NK-92 treated with Interleukin-12 subunit alpha and Interleukin-12 subunit beta, amount 100 ng/mL, for 24 hours (cell line): ENCODE measurements around the gene DPYSL3.
"Not testable (repeated sequence)": the region's sequence is repeated elsewhere in the genome, so short reads cannot be mapped to it uniquely, and the experiment has no call there.

Source experiments
- DNase-seq: peaks from one replicate; lab custom pipeline; 2025; lab: John Stamatoyannopoulos, UW

Gene DPYSL3

DNA sequence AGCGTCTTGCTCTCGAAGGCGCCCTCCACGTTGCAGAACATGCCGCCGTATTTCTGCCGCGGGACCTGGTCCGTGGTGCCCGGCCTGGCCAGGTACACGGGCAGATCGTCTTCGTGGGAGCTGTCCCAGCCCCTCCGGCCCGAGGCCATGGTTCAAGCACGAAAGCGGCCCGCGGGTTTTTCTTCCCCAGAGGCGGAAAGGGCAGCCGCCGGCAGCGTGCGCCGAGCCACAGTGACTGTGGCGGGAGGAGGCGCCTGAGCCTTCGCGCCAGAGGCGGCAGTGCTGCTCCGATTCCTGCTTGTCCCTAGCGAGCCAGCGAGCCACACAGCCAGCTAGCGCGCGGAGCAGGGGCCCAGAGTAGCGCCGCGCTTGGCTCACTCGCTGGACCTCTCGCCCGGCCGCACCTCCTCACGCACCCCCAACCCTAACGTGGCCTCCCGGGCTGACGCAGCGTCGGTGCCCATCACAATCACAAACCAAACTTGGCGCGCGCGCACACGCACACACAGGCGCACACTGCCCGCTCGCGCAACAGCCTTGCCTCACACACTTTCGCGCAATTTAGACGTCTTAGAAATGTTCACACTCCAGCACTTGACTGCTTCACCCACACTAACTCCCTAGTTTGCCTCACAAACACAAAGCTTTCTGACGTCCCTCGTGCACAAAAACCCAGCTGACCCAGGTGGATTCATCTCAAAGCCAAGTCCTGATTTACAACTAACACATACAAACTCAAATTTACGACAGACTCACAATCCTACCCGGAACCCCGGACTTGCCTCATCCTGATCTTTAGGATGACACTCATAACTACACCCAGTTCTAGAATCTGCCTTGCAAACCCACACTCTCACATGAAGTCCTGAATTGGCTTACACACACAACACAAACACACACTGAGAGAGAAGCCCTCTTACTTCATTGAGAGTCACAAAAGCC, at the start of gene DPYSL3:
Gene DPYSL3 (minus strand): TSS at position 359 of the 942 bp plus-strand sequence. CDS start 210 bp downstream, at position 149.
- no peak for DNase-seq

DNA sequence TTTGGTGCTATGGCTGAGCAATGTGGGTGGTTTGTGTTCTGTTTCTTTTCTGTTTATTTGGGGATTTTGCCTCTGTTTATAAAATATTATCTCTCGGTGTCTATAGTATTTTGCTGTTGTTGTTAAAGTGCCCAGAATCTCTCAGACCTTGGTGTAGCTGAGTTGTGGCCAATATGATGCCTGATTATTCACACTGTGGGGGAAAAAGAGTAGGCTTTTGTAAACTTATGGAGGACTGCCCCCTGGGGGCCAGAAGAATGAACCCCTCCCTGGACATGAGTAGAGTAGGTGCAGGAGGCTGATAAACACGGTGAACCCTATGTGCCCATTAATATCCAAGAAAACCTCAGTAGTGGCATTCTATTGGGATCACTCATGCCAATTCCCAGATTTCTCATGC, 49.0 kb upstream of the DPYSL3 start:
- DNase-seq = no peak

DNA sequence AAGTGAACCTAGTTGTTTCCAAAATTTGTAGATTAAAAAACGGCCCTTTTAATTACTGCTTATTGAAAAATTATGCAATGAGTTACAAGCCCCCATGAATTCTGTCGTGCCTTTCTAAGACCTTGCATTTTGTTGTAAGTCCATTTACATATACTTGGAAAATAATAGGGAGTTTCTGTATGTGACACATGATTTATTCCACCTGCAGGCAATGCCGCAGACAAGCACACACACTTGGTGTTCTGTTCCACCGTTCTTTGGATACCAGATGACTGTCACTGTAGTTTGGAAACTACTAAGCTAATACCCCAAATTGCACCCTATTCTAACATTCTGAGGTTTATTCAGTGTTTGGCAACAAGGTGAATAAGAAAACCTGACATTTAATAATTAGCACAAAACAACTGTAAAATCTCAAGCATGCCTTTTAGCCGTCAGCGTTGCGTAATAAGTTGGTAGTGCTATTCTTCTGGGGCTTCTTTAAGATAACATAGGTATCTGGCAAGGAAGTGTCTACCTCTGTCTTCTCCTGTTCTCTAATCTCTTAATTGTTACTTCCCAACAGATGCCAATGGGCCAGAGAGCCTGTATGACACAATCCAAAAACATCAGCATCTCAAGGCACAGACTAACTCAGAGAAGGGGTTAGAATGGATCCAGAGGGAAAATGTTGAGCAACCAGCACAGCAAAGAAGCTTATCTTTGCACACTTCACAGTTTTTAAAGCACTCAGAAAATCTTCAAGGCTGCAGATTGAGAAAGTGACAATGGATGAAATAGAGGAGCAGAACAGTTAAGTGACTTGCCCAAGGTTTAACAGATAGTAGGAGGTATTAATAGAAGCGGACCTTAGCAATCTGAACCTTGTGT, 48.2 kb upstream of the DPYSL3 start:
- no peak for DNase-seq

DNA sequence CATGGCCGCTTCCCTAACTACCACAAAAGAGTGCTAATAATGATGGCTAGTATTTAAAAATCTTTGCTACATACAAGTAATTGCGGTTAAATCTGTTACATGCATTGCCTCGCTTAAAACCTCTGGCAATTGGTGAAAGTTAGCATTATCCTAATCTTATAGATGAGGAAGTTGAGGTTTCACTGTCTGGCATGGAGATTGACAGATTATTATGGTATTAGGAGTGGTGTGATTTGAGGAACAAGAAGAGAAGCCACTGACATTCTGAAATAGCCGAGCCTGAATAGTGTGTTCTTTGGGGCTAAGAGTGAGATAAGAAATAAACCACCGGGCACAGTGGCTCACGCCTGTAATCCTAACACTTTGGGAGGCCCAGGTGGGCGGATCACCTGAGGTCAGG, 45.3 kb upstream of the DPYSL3 start:
- DNase-seq = no peak

DNA sequence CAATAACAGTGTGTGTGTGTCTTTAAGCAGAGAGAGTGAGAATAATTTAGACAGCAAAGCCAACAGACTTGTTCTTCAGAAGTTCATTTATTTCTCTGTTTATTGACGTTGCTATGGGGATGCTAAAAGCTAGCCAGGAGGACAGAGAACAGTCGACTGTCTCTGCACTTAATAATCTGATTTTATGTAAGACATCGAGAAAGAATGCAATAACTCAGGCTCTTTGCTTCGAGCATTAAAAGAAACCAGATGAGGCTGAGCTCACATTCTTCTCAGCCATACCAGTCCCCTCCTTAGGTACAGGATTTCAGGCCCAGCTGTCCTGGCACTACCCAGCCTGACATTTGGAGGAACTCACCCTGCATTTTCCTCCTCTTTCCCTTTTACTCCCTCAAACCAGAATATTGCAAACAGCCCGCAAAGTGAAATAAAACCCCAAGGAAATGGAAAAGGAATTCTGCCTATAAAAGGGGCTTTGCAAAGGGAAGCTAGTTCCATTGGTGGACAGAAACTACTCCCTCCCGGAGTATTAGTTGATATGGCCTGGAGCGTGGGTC, 44.5 kb upstream of the DPYSL3 start:
- no peak for DNase-seq

DNA sequence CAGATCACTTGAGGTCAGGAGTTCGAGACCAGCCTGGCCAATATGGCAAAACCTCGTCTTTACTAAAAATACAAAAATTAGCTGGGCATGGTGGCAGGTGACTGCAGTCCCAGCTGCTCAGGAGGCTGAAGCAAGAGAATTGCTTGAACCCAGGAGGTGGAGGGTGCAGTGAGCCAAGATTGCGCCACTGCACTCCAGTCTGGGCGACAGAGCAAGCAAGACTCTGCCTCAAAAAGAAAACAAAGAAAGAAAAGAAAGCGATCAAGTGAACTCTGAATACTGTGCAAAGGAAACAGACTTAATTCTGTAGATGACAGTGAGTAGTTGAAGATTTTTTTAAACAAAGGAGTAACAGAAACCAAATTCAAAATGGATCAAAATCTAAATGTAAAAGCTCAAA, 43.9 kb upstream of the DPYSL3 start:
- DNase-seq = not testable (repeated sequence)

DNA sequence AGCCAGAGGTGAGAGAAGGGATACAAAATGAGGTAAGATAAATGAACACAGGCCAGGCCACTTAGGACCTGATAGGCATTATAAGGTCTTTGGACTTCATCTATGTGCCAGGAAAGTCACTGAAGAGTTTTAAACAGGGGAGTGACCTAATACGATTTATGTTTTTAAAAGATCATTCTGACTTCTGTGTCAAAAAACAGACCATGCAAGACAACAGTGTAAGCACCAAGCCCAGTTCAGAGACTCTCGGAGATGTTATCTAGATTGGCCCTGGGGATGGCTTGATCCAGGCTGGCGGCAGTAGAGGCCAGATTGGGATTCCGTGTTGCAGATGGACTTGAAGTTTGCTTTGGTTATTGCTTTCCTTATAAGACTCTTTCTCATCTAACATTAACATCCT, 43.0 kb upstream of the DPYSL3 start:
- DNase-seq = no peak

DNA sequence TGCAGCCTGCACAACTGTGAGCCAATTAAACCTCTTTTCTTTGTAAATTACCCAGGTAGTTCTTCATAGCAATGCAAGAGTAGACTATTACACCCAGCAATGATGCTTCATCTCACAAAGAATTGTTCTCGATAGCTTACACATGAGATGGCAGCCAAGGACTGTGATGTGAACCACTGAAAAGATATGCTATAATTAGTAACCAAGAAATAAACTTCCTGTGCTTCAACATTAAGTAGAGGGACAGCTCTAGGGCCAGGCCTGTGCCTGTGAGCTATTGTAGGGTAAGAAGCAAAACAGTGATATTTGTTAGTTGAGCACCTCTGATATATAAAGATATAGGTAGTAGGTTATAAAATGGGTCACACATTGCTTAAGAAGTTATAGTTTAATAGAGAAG, 41.8 kb upstream of the DPYSL3 start:
- no peak for DNase-seq

DNA sequence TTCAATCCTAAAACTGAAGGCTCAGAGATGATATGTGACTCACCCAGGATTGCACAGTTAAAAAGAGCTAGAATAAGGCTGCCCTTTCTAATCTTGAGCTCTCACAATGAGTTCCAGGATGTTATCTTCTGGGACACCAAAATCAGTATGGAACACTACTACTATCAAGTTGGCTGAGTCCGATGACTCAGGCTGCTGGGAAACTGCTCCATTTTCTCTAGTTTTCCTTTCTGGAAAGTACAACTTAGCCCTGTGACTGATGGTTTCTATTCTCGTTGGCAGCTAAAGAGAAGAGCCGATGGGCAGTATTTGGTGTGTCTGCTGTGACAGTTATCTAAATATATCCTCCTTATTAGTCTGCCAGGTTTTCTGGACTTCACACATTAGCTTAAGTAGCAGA, 37.9 kb upstream of the DPYSL3 start:
- DNase-seq = no peak

DNA sequence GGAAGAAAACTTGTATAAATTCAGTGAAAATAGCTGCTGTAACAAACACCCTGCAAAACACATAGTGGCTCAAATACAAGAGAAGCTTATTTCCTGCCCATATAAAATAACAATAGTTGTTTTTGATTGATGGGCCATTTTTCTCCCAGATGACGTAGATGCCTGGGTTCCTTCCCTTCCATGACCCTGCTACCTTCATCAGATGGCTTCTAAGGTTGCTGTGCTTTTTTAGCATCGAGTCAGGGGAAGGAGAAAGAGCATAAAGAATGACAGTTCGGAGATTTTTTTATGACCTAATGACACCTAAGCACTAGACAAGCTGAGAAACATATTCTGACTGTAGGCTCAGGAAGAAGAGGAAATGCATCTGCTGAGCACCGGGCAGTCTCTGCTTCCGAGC, 34.7 kb upstream of the DPYSL3 start:
- no peak for DNase-seq

DNA sequence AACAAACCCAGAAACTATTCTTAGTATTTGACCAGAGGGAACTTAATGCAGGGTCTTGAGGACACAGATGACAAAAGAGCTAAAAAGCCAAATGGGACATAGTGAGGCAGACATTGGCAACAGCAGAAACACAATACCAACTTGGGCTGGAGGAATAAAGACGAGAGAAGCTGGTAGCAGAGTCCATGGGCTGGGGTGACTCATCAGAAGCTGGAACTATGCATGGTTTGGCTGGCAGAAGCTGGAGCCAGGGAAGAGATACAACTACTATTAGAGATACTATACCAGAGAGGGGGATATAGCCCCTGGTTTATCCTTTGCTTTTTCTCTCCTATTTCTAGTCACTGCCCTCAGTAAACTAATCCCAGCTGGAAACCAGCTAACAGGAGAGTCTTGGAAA, 29.2 kb upstream of the DPYSL3 start:
- no peak for DNase-seq

DNA sequence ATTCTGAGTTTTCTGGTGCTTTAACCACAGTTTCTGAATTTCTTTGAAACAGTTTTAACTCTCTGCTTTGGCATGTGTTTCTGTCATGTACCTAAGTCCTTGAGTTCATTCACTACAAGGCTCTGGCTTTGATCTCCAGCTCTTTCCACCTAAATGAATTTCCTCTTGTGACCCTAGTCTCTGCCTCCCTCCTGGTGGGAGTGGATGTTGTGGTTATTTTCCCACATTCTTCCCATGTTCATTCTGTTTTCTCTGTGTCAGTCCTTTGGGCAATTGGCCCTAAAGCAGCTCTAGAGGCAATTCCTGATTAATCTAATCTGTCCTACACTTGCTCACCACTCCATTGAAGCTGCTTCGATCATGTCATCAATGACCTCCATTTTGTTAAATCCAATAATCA, 28.4 kb upstream of the DPYSL3 start:
- no peak for DNase-seq

DNA sequence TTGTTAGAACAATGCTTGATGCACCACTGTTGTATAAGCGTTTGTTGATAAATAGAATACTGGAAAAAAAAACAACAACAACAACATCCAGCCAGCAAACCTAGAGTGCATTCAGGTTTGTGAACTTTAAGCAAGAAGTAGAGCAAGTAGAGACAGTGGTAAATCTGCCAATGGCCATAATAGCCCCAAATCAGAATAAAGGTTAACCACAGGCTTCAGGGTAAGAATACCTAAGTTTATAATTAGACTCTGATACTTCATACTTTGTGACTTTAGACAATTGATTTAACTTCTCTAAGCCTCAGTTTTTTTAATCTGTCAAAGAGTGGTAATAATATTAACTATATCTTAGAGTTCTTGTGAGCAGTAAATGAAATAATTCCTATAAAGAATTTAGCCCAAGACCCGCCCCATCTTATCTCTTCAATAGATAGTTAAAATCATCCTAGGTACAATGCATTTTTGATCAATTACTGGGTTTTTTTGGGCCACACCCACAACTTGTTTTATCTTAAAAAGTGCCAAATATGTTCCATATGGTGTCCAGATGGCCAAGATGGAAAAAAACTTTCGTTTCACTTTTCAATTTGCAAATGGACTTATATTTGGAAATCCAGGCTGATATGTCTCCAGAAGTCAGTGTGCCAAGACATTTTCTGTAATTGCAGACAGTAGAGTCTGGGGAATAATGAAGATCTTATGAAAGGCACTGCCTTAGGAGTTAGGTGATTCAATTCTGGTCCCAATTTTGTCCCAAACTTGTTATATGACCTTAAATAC, 24.5 kb upstream of the DPYSL3 start:
- no peak for DNase-seq

DNA sequence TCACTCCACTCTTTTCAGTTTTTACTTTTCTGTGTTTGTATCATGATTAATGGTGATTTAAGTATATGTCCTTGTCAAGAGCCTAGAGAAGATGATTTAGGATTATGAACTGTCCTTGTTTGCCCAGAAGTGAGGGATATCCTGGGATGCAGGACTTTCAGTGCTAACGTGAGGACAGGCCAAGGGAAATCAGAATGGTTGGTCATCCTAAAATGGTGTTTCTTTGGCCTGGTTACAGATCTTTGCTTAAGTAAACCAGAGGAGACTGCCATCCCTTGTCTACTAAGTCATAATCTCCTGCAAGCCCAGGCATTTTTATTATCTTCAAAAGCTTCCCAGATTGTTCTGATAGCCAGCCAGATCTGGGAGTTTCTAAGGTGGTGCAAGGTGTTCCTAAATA, 22.3 kb upstream of the DPYSL3 start:
- no peak for DNase-seq

DNA sequence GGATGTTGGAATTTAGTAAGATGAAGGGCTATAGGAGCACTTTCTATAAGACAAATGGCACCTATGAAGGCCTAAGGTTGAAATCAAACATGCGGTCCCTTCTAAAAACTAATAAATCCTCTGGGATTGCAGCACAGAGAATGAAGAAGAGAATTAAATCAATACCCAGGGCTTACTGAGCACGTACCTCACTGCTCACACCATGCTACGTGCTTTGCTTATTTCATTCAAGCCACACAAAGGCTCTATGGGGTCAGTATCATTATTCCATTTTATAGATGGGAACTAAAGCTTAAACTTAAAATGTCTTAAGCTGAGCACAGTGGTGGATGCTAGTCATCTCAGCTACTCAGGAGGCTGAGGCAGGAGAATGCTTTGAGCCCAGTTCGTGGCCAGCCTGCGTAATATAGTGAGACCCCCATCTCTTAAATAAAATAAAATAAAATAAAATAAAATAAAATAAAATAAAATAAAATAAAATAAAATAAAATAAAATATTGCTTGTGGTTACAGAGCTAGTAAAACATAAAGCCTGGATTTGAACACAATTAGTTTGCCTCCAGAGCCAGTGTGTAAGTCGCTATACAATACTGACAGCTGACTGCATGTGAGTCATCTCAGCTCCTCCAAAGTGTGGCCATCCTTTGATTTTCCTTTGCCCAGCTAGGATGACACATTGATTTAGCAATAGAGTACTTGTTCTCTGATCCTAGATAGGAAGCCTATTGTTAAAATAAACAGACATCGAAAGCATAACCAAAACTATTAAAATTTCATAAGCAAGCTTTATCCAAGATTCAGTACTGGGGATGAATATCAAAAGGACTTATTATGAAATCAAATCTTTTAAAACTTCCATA, 20.9 kb upstream of the DPYSL3 start:
- no peak for DNase-seq

DNA sequence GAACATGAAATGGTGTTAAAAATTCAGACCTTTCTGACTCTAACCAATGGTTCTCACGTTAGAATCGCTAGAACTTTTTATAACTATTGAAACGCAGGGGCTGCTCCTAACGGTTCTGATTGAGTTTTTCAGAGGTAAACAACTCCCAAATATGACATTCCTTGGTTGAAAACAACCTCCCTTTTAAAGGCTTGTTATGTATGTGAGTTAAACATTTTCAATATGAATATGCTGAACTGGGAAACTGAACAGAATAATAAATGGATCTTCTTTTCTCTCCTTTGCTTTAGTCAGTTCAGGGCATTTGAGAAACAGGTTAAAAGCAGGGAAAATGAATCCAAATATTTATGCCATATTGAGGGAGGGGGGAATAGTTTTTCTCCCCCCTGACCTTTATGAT, 13.2 kb upstream of the DPYSL3 start:
- no peak for DNase-seq

DNA sequence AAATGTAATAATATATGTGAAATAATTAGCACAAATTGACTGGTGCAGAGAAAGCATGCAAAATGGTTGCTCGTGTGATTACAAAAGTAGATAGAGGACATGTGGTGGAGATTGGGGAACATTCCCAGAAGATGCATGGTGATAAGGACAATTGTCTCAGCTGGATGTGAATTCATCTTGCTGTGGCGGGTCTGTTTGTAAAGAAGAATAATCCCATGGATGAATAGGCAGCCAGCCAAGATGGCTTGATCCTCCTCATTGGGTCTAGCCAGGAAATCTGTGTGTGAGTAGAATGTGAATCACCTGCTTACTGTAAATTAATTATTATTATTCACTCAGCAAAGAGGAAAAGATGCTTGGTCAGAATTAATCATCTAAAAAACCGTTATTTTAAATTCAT, 12.6 kb upstream of the DPYSL3 start:
- DNase-seq = no peak

DNA sequence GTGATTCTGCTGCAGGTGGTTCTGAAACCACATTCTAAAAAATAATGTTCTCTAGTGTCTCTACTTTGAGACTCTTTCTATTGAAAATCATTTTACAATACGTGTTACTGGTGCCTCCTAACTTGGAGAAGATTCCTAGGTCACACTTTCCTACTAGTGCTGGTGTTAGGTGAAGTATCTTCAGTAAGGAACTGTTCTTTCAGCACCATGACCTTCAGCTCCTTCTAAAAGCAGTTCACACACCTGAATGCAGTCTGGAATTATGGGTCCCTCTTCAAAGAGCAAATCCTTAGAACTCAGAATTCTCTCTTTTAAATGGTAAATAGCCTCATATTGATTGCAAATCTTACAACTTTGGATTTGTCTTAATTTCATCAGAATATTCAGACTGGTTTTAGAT, 10.6 kb upstream of the DPYSL3 start:
- no peak for DNase-seq

DNA sequence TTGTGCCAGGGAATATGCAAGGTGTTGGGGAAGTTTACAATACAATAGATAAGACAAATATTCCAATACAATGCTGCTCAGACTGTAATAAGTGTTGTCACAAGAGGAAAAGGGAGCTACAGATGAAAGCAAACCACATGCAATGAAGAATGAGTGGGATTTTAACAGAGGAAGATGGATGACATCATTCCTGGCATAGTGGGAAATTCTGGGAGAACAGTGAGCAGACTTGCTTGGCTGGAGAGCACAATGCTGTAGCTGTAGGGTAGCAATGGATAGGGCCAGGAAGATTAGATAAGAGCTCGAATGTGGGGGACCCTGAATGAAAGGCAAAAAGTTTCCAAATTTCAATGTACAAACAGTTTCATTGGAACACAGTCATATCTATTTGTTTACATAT, 9.5 kb upstream of the DPYSL3 start:
- DNase-seq = no peak

DNA sequence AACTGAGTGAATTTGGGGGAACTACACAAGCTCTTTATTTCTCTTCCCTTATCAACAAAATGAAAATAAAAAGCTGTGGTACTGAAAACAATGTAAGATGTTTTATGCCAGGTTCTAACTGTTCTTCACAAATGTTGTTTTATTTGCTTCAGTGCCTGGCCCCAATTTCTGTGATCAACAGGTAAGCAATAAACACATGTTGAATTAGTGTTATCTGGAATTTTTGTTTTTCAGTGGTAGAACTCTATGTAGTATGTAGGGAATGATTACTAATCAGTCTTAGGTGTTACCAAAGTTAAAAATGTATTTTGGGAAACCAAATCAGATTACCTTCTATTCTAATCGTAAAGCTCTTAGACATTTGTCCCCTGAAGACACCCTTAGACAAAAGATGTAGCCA, 7.5 kb upstream of the DPYSL3 start:
- DNase-seq = no peak

DNA sequence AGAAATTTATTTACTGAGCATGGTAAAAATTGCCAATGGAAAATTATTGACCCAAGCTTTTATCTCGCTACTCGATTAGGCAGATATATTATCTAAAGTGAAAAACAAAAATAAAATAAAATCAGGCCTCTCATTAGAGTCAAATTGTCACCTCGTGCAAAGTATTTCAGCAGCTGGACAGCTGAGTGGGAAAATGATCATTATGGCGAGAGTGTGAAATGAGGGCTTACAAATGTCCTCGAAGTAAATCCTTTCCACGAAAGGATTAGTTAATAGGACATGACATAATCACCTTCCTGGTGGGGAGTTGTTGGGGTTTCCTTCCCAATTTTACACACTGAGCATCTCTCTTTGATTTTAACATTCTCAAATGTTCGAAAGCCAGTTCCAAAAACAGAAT, 5.4 kb upstream of the DPYSL3 start:
- no peak for DNase-seq
